D721Med (cell line): ENCODE results near the gene LGALS13.

Experiments used
- DNase-seq: peaks from one replicate; pipeline ENCODE4 v3.0.0; 2011; ENCODE audit warnings: low spot score; ENCODE audit not compliant: insufficient read length
- FAIRE-seq: peaks from 2 replicates; lab custom pipeline; 2011; peaks lifted over from hg19 to GRCh38; lab: Jason Lieb, UNC
- TF ChIP-seq, protein P1 (sequence below): IDR thresholded peaks from 2 replicates; pipeline ENCODE4 v1.5.1; 2012; ENCODE audit warnings: mild to moderate bottlenecking, control low read depth; ENCODE audit not compliant: insufficient read depth; ENCODE audit errors: missing control alignments

LGALS13 gene

DNA sequence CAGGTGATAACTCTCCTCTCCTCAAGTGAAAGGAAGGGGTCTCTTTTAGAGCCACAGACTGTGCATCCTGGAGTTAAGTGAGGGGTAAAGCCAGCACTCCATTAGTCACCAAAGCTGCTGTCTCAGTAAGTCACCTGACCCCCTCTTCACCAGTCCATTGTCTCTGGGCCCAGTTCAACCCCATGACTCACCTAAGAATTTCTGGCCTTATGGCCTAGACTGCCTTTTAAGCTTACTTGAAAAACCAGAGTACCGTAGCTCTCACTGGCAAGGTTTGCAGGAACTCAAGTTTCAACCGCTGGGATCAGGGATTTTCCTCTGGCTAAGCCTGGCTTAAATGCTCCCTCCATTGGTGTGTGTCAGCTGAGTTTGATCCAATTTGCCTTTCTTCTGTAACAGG lies 38.9 kb upstream of the LGALS13 start:
- no peak for FAIRE-seq
- no peak for DNase-seq
- TF ChIP-seq, protein P1, sequence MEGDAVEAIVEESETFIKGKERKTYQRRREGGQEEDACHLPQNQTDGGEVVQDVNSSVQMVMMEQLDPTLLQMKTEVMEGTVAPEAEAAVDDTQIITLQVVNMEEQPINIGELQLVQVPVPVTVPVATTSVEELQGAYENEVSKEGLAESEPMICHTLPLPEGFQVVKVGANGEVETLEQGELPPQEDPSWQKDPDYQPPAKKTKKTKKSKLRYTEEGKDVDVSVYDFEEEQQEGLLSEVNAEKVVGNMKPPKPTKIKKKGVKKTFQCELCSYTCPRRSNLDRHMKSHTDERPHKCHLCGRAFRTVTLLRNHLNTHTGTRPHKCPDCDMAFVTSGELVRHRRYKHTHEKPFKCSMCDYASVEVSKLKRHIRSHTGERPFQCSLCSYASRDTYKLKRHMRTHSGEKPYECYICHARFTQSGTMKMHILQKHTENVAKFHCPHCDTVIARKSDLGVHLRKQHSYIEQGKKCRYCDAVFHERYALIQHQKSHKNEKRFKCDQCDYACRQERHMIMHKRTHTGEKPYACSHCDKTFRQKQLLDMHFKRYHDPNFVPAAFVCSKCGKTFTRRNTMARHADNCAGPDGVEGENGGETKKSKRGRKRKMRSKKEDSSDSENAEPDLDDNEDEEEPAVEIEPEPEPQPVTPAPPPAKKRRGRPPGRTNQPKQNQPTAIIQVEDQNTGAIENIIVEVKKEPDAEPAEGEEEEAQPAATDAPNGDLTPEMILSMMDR, result no peak

DNA sequence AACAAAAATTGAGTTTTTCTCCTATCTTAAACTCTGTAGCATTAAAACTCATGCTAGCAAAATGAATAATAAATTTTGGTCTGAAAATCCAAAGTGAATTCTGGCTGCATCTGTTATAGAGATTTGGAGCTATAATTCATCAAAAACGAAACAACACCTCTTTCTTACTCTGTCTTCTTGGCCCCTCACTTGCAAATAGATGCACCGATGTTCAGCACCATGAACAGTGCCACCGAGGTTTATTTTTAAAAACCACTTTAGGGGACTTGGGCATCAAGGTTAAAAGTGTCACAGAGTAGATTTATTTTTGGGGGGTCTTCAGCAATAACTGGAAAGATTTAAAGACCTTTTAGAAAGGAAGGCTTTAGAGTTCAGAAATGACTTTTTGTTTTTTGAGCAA lies 36.3 kb upstream of the LGALS13 start:
- TF ChIP-seq, protein P1, result no peak
- FAIRE-seq (no peak), DNase-seq (no peak)

DNA sequence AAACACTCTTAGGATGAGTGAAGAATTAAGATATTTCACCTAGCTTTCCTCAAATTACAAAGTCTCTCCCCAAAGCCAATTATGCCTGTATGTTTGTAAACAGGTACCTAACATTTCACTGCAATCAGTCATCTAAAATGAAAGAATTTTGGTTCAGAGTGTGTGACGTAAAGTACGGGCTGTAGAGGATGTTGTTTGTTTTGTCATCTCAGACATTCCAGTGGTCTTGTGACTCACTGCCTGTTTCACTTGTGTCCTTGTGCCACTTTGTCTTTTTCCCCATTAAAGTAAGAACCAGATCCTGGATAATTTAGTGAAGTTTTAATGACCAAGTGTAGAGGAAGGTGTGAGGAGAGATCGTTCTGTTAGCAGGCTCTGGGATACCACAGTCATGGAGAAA lies 33.7 kb upstream of the LGALS13 start:
- TF ChIP-seq, protein P1, result no peak
- no peak for DNase-seq
- no peak for FAIRE-seq

DNA sequence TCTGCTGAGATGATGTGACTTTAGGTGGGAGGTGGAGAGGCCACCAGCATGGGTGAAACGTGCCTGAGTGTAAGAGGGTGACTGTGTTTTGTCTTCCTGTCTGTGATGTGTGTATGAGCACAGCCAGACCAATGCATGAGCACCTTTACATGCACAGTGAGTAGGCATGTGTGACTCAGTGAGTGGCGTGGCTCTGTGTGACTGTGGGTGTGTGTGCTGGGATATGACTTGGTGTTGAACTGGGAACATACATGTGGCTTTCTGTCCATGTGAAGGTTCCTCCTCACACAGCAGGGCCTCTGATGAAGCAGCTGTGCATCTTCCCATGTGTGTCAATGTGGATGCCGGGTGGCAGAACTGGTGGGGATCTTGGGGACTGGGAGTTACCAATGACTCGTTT lies 19.9 kb upstream of the LGALS13 start:
- DNase-seq, result no peak
- TF ChIP-seq, protein P1, result no peak
- FAIRE-seq, result no peak

DNA sequence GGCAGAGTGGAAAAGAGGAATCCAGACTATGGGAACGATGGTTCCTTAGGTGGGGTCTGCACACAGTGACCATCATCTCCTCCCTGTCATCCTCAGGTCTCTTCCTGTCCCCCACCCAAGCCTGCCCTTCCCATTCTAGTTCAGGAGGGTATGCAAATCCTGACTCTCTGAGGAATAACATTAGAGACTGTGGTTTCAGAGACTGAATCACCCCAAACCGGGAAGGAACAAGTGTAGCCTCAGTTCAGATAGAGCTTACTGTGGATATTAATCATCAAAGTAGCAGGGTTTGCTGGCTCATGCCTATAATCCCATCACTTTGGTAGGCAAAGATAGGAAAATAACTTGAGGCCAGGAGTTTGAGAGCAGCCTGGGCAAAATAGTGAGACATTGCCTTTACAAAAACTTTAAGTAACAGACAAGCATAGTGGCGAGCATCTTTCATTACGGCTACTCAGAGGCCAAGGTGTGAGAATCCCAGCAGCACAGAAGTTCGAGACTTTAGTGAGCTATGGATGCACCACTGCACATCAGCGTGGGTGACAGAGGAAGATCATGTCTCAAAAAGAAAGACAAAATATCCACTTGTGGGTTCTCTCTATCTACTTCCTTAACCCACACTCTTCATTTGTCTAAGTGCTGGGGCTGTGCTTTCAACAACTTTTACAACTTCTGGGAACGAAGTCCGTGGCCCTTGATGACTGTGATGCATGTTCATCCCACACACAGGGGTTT lies 19.3 kb upstream of the LGALS13 start:
- no peak for FAIRE-seq
- TF ChIP-seq, protein P1, result no peak

DNA sequence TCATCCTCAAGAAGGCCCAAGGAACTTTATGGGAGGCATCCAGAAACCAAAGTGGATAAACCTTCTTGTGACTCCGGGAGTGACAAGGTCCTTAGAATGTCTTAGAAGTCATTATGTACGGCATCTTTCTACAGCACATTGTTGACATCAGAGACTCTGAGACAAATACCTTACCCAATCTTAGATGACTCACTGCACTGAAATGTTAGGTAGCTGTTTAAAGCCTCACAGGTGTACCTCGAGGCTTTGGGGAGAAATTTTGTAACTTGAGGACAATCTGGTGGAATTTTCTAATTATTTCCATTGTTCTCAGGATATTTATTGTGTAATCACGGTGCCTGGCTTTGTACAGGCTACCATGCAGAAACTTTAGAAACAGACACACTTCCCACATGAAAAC lies 14.8 kb upstream of the LGALS13 start:
- TF ChIP-seq, protein P1, result no peak
- no peak for DNase-seq
- FAIRE-seq, result no peak

More for the DNA sequence above, 19.3 kb upstream of the LGALS13 start:
- DNase-seq, result no peak

DNA sequence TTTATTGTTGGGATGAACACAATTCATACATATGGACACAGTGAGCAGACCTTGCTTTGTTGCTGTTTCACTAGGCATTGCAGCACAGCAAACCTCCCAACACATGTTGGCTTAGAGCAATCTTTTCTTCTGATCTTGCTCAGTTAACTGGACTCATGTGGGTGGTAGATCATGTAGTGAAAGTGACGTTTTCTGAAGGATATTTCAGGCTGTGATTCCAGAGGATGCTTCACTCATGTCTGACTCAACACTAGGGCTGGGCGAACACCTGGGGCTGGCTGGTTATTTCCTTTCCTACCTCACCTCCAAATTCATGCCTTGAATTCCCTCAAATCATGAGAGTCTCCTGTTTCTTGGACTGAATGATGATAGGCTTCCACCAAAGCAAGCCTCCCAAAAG lies 14.3 kb upstream of the LGALS13 start:
- FAIRE-seq (no peak), DNase-seq (no peak)
- TF ChIP-seq, protein P1, result no peak
